BLaER1 (cell line): ENCODE measurements around the gene GATA2.

ENCODE experiments used
- H3K27ac ChIP-seq: shearing (Covaris generic); formaldehyde crosslinking; 2 replicates; pipeline ENCODE4 v1.8.1; 2022
- H3K27me3 ChIP-seq: shearing (Covaris generic); formaldehyde crosslinking; 2 replicates; pipeline ENCODE4 v1.8.1; 2022
- H3K36me3 ChIP-seq: shearing (Covaris generic); formaldehyde crosslinking; 2 replicates; pipeline ENCODE4 v1.8.1; 2022
- H3K4me1 ChIP-seq: shearing (Covaris generic); formaldehyde crosslinking; 2 replicates; pipeline ENCODE4 v1.8.1; 2022
- H3K4me2 ChIP-seq: shearing (Covaris generic); formaldehyde crosslinking; 2 replicates; pipeline ENCODE4 v1.8.1; 2022
- H3K4me3 ChIP-seq: shearing (Covaris generic); formaldehyde crosslinking; 2 replicates; pipeline ENCODE4 v1.8.1; 2022
- H3K9ac ChIP-seq: shearing (Covaris generic); formaldehyde crosslinking; 2 replicates; pipeline ENCODE4 v1.8.1; 2022
- H3K9me3 ChIP-seq: shearing (Covaris generic); formaldehyde crosslinking; 2 replicates; pipeline ENCODE4 v1.8.1; 2022
- H4K20me1 ChIP-seq: shearing (Covaris generic); formaldehyde crosslinking; 2 replicates; pipeline ENCODE4 v1.8.1; 2022
- Cebpa-rat ChIP-seq: shearing (Covaris generic); IDR thresholded peaks from 2 replicates; pipeline ENCODE4 v1.8.1; 2022

The GATA2 gene

DNA sequence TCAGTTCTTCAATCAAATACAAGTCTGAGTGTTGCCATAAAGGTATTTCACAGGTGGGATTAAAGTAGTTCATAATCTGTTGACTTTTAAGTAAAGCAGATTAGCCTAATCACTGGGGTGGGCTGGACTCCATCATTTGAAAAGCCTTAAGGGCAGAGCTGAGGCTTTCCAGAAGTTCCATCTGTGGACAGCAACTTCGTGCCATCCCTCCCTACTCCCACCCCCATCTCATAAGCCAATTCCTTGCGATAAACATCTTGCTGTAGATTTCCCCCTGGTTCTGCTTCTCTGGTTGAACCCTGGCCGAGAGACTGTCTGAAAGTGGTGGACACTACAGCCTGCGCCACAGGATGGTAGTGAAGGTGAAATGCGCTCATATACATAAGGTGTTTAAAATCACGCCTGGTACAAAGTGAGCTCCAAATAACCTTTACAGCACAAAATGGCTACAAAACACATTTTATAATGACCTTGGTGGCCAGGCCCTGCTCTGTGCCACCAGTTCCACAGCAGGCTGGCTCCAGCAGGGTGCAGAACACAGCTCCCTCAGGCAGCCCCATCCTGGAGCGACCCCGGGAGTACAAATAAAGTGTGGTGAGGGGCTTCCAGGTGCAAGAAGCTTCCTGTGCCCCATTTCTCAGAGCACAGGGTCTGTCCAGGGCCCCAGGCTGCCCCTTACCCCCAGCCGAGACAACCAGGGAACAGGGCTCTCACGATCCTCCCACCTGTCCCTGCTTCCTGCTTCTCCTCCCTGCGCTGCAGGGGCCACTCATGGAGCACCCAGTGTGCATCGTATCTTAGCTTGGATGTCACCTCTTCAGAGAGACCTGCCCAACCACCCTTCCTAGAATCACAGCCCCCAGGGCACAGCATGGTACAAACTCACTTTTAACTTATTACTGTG, 25.8 kb upstream of the GATA2 start:
- Histone ChIP-seq H3K27ac (no peak overlapping the region), H3K4me2 (no peak overlapping the region), H3K9me3 (peaks cover 12% of the 10 kb centered on the region), H3K9ac (no peak overlapping the region), H3K27me3 (no peaks in the 10 kb centered on the region), H3K36me3 (no peaks in the 10 kb centered on the region), H4K20me1 (no peaks in the 10 kb centered on the region), H3K4me3 (no peak overlapping the region), H3K4me1 (peaks cover 4% of the 10 kb centered on the region)
- no peak for TF ChIP-seq Cebpa-rat

DNA sequence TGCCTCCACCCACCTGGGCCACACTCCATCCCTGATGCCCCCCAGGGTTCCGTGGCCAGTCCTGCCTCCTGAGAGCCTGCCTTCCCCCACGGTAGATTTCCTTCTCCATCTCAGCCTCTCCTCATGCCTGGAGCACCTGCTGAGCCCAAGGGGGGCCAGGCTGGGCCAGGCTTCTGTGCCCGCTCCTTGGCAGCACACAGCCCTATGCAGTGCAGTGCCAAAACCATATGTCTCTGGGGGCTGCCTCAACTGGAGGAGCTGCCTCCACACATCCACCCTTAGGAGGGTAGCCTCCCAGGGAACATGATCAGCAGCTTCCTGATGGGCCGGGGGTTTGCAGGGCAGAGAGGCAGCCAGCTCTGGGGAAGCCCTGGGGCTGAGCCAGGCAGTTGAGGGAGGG, 24.6 kb upstream of the GATA2 start:
- Histone ChIP-seq H3K4me3 (no peak overlapping the region), H3K36me3 (no peaks in the 10 kb centered on the region), H3K27ac (no peak overlapping the region), H3K4me1 (no peaks in the 10 kb centered on the region), H3K27me3 (no peaks in the 10 kb centered on the region), H4K20me1 (no peaks in the 10 kb centered on the region), H3K9ac (no peak overlapping the region), H3K9me3 (peaks cover 13% of the 10 kb centered on the region), H3K4me2 (no peak overlapping the region)
- TF ChIP-seq Cebpa-rat = no peak

DNA sequence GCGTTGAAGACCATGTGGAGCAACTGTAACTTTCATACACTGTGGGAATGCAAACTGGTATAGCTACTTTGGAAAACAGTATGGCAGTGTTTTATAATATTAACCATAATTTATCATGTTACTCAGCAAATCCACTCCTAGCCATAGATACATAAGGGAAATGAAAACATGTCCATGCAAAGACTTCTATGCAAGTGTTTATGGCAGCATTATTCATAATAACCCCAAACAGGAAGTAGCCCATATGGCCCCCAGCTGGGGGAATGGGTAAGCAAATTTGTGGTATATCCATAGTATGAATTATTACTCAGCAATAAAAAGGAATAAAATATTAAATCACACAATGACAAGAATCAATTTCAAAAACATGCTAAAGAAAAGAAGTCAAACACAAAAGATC, 23.0 kb upstream of the GATA2 start:
- no peak for TF ChIP-seq Cebpa-rat
- no peaks in the 10 kb centered on the region for H3K4me1 ChIP-seq
- H3K4me2 ChIP-seq = no peak overlapping the region
- H3K36me3 ChIP-seq = no peaks in the 10 kb centered on the region
- H3K27ac ChIP-seq = no peak overlapping the region
- no peak overlapping the region for H3K9ac ChIP-seq
- no peaks in the 10 kb centered on the region for H3K27me3 ChIP-seq
- no peaks in the 10 kb centered on the region for H4K20me1 ChIP-seq
- peaks cover 13% of the 10 kb centered on the region for H3K9me3 ChIP-seq
- no peak overlapping the region for H3K4me3 ChIP-seq

DNA sequence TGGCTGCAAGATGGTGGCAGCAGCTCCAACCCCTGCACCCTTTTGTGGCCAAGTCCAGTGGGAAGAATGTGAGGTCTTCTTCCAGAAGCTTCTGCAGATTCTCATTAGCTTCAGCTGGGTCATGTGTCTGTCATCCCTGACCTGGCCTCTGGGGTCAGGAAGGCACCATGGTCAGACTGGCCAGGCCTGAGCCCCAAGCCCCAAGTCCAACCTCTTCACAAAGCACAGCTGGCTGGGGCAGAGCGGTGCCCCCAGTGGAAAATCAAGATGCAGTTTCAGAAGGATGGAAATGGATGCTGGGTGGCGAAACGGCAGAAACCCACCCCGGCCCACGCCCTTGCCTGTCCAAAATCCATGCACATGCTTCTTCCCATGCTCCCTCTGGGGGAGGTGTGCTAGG, 15.9 kb upstream of the GATA2 start:
- TF ChIP-seq Cebpa-rat = no peak
- Histone ChIP-seq H3K4me1 (no peaks in the 10 kb centered on the region), H3K36me3 (no peaks in the 10 kb centered on the region), H4K20me1 (no peaks in the 10 kb centered on the region), H3K4me2 (no peak overlapping the region), H3K9me3 (peaks cover 13% of the 10 kb centered on the region), H3K27me3 (no peaks in the 10 kb centered on the region), H3K4me3 (no peak overlapping the region), H3K9ac (no peak overlapping the region), H3K27ac (no peak overlapping the region)

DNA sequence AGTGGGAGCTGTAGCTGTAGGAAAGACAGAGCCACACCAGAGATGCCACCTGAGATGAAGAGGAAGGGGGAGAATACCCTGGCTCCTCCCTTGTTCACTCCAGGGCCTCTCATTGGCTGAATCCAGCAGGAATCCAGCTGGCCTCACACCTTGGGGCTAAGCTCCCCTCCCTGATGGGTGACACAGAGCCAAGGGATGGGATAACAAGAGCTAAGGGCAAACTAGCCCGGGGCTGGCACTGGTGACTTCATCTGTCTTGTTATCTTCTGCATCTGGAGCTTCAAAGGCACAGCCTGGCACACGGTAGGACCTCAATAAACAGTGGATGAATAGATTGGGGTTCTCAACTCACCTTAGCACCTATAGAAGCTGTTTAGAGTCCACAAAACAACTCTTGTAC, 13.8 kb upstream of the GATA2 start:
- TF ChIP-seq Cebpa-rat = no peak

DNA sequence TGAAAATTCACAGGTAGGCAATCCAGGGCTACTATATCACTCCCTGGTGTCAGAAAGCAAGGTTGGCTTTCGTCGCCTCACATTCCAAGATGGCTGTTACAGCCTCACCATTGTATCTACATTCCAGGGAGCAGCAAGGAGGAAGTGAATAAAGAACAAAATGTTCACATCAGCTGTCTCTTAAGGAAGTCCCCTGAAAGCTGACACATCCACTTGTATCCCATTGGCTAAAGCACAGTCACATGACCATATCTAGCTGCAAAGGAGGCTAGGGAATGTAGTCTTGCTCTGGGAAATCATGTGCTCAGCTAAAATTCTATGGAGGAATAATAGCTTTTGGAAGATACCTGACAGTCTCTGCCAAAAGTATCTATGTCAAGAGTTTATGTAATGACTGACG, 12.8 kb upstream of the GATA2 start:
- H3K36me3 ChIP-seq = no peaks in the 10 kb centered on the region
- TF ChIP-seq Cebpa-rat = no peak
- H3K27me3 ChIP-seq = no peaks in the 10 kb centered on the region
- H3K4me3 ChIP-seq = no peak overlapping the region
- H3K27ac ChIP-seq = no peak overlapping the region
- no peaks in the 10 kb centered on the region for H4K20me1 ChIP-seq
- no peaks in the 10 kb centered on the region for H3K4me1 ChIP-seq
- no peak overlapping the region for H3K9ac ChIP-seq
- no peak overlapping the region for H3K4me2 ChIP-seq
- H3K9me3 ChIP-seq = peaks cover 11% of the 10 kb centered on the region

More for the DNA sequence above, 13.8 kb upstream of the GATA2 start:
- Histone ChIP-seq H3K27ac (no peak overlapping the region), H3K9me3 (peaks cover 11% of the 10 kb centered on the region), H3K27me3 (no peaks in the 10 kb centered on the region), H3K4me3 (no peak overlapping the region), H3K4me1 (no peaks in the 10 kb centered on the region), H3K36me3 (no peaks in the 10 kb centered on the region), H3K9ac (no peak overlapping the region), H3K4me2 (no peak overlapping the region), H4K20me1 (no peaks in the 10 kb centered on the region)

DNA sequence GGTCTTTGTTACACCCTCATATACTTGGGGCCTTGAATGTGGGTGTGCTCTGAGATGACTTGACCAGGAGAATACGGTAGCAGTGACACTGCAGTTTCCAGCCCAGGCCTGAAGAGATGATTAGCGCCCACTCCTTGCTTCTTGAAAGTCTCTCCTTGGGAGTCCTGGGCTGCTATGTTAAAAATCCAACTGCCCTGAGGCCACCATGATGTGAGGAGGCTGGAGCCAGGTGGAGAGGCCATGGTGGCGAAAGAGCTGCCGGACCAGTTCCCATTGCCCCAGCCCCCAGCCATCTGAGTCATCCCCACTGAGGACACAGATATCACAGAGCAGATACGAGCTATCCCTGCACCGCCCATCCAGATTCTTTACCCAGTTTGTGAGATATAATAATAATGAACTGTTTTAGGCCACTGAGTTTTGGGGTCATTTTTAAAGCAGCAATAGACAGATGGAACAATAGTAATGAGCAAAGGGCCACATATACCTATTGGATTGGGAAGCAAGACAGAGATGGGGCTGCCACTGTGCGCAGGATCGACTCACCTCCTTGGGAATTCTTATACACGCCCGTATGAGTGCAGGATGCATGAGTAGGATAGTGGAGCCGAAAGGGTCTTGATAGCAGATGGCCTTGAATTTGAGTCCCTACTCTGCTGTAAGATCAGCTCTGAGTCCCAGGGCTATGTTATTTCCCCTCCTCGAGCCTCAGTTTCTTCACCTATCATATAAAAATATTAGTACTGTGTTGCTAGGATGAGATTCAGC, 12.1 kb upstream of the GATA2 start:
- H3K4me3 ChIP-seq = no peak overlapping the region
- no peak overlapping the region for H3K4me2 ChIP-seq

DNA sequence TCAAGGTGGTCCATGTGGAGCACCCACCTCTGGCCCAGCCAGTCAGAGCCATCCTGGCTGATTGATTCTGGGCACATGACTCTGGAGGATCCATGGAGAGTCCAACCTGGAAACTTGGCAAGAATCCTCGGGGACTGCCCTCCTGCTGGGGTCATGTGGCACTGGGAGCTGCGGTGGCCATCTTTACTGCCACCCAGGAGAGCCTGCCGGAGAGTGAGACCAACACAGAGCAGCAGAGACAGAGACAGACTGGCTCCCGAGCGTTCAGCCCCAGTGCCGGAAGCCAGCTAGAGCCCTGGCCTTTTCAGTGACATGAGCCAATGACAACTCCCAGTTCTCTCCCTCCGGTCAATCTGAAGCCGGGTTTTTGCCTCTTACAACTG, 11.5 kb upstream of the GATA2 start:
- Histone ChIP-seq H4K20me1 (no peaks in the 10 kb centered on the region), H3K4me1 (no peaks in the 10 kb centered on the region), H3K4me3 (no peak overlapping the region), H3K27ac (no peak overlapping the region), H3K36me3 (no peaks in the 10 kb centered on the region), H3K27me3 (no peaks in the 10 kb centered on the region), H3K9me3 (peaks cover 4% of the 10 kb centered on the region; the same call in 1 of the 2 replicates), H3K9ac (no peak overlapping the region), H3K4me2 (no peak overlapping the region)
- TF ChIP-seq Cebpa-rat = no peak

More for the DNA sequence above, 12.1 kb upstream of the GATA2 start:
- no peak for TF ChIP-seq Cebpa-rat
- Histone ChIP-seq H3K9me3 (peaks cover 7% of the 10 kb centered on the region), H3K36me3 (no peaks in the 10 kb centered on the region), H3K4me1 (no peaks in the 10 kb centered on the region), H3K9ac (no peak overlapping the region), H4K20me1 (no peaks in the 10 kb centered on the region), H3K27ac (no peak overlapping the region), H3K27me3 (no peaks in the 10 kb centered on the region)

DNA sequence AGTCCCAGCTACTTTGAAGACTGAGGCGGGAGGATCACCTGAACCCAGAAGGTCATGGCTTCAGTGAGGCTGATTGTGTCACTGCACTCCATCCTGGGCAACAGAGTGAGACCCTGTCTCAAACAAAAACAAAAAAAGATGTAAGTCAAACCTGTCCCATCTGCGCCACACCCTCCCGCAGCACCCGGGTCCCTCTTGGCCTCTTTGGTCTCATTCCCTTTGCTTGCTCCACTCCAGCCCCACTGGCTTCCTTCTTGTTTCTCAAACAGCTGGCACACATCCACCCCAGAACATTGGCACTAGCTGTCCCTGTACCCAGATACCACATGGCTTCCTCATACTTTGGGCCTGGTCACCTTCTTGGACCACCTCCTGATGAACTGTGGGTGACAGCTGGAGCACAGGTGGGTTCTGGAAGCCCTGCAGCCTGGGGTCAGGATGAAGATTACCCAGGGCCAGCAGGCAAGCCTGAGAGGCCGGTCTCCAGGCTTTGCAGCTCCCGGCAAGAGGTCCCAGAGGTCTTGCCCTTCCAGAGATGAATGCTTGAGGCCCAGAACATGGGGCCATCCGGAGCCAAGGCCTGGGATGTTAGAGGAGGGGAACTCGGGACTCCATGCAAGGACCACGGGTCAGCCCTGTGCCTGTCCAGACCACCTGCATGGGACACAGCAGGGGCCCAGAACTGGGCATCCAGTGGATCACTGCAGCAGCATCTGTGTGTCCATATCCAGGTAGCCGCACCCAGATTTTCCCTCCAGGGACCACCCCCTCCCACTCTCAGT, 10.9 kb upstream of the GATA2 start:
- H3K9me3 ChIP-seq = peaks cover 4% of the 10 kb centered on the region; the same call in 1 of the 2 replicates
- TF ChIP-seq Cebpa-rat = no peak

More for the DNA sequence above, 10.9 kb upstream of the GATA2 start:
- no peak overlapping the region for H3K4me2 ChIP-seq
- H3K4me1 ChIP-seq = no peaks in the 10 kb centered on the region
- H3K9ac ChIP-seq = no peak overlapping the region
- no peak overlapping the region for H3K4me3 ChIP-seq
- no peak overlapping the region for H3K27ac ChIP-seq
- no peaks in the 10 kb centered on the region for H4K20me1 ChIP-seq
- H3K36me3 ChIP-seq = no peaks in the 10 kb centered on the region
- H3K27me3 ChIP-seq = peaks cover under 1% of the 10 kb centered on the region; the same call in 1 of the 2 replicates
